ENCODE results near the gene BCL6B.
"Not testable (repeated sequence)": the region's sequence is repeated elsewhere in the genome, so short reads cannot be mapped to it uniquely, and the experiment has no call there.

BCL6B gene

DNA sequence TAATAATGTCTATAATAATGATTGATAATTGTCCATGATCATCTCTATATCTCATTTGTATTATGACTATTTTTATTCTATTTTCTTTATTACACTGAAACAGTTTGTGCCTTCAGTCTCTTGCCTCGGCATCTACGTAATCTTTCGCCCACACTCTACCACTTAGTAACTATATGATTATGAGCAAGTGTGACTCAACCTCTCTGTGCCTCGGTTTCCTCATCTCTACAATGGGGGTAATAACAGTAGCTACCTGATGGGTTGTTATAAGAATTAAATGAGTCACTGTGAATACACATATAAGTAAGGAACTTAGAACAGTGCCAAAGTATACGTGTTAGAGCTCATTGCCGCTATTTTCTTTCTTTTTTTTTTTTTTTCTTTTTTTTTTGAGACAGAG lies 24.7 kb downstream of the BCL6B start:
- TF ChIP-seq EZH2phosphoT487 (conservative IDR thresholded peaks at IDR 0.05; ENCODE audit: low read length): no peak
- TF ChIP-seq, protein P1, sequence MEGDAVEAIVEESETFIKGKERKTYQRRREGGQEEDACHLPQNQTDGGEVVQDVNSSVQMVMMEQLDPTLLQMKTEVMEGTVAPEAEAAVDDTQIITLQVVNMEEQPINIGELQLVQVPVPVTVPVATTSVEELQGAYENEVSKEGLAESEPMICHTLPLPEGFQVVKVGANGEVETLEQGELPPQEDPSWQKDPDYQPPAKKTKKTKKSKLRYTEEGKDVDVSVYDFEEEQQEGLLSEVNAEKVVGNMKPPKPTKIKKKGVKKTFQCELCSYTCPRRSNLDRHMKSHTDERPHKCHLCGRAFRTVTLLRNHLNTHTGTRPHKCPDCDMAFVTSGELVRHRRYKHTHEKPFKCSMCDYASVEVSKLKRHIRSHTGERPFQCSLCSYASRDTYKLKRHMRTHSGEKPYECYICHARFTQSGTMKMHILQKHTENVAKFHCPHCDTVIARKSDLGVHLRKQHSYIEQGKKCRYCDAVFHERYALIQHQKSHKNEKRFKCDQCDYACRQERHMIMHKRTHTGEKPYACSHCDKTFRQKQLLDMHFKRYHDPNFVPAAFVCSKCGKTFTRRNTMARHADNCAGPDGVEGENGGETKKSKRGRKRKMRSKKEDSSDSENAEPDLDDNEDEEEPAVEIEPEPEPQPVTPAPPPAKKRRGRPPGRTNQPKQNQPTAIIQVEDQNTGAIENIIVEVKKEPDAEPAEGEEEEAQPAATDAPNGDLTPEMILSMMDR (IDR thresholded peaks at IDR 0.05; ENCODE audit: insufficient read depth, low read length, poor library complexity, severe bottlenecking): no peak
- Histone ChIP-seq H3K27ac (ENCODE audit: low read depth, low read length) (no peak overlapping the region), H3K27me3 (ENCODE audit: low read length) (no peaks in the 10 kb centered on the region), H3K9me2 (replicated peaks; ENCODE audit: insufficient read depth, low read length) (no peaks in the 10 kb centered on the region), H3F3A (ENCODE audit: insufficient read depth) (no peaks in the 10 kb centered on the region), H3K4me2 (ENCODE audit: low read depth, low read length, poor library complexity, severe bottlenecking) (no peak overlapping the region), H2AFZ (ENCODE audit: low read depth, low read length, severe bottlenecking) (no peak overlapping the region), H3K9me3 (ENCODE audit: insufficient read depth, low read length) (no peaks in the 10 kb centered on the region), H3K79me2 (ENCODE audit: insufficient read depth, low read length) (no peaks in the 10 kb centered on the region), H3K4me3 (ENCODE audit: insufficient read depth, low read length, poor library complexity, severe bottlenecking) (no peak overlapping the region), H3K9ac (ENCODE audit: low read length) (no peak overlapping the region), H3K36me3 (ENCODE audit: low read length) (no peaks in the 10 kb centered on the region), H4K20me1 (ENCODE audit: low read depth, low read length) (no peaks in the 10 kb centered on the region)

DNA sequence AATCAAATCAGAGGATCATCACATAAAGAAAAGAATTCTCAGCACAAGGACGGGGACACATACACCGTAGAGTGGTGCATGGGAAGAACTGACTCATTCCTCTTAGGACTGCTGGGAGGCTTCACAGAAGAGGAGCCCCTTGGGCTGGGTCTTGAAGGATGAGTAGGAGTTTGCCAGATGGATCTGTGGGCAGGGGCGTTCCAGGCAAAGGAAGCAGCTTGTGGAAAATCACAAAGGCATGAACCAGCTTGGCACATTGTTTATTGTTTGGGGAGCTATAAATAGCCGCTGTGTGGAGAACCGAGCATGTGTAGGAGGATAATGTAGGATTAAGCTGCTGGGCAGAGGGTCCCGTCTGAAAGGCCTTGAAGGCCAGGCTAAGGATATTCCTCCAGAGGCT lies 26.1 kb downstream of the BCL6B start:
- Histone ChIP-seq H3K9me3 (ENCODE audit: insufficient read depth, low read length) (no peaks in the 10 kb centered on the region), H3K4me2 (ENCODE audit: low read depth, low read length, poor library complexity, severe bottlenecking) (no peak overlapping the region), H3K9me2 (replicated peaks; ENCODE audit: insufficient read depth, low read length) (no peaks in the 10 kb centered on the region), H3K4me3 (ENCODE audit: insufficient read depth, low read length, poor library complexity, severe bottlenecking) (no peak overlapping the region), H4K20me1 (ENCODE audit: low read depth, low read length) (no peaks in the 10 kb centered on the region), H3F3A (ENCODE audit: insufficient read depth) (no peaks in the 10 kb centered on the region), H3K36me3 (ENCODE audit: low read length) (no peaks in the 10 kb centered on the region), H3K27ac (ENCODE audit: low read depth, low read length) (no peak overlapping the region), H2AFZ (ENCODE audit: low read depth, low read length, severe bottlenecking) (no peak overlapping the region), H3K27me3 (ENCODE audit: low read length) (no peaks in the 10 kb centered on the region), H3K79me2 (ENCODE audit: insufficient read depth, low read length) (no peaks in the 10 kb centered on the region), H3K9ac (ENCODE audit: low read length) (no peak overlapping the region)
- TF ChIP-seq, protein P1 (IDR thresholded peaks at IDR 0.05; ENCODE audit: insufficient read depth, low read length, poor library complexity, severe bottlenecking): no peak
- no peak for TF ChIP-seq EZH2phosphoT487 (conservative IDR thresholded peaks at IDR 0.05; ENCODE audit: low read length)

DNA sequence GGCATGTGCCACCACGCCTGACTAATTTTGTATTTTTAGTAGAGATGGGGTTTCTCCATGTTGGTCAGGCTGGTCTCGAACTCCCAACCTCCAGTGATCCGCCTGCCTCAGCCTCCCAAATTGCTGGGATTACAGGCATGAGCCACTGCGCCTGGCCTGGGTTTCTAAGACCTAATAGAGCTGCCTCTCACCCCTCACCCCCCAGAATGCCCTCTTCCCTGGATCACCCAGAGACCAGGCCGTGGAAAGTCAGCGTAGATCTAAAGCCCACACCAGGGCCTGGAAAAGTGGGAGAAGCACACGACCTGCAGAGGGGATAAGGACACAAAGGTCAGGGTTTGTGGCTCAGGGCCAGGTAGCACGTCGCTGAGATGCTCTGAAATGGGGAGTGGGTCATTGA lies 27.7 kb downstream of the BCL6B start:
- not testable (repeated sequence) for H3K36me3 ChIP-seq (ENCODE audit: low read length); H3K9ac ChIP-seq (ENCODE audit: low read length); H3K4me2 ChIP-seq (ENCODE audit: low read depth, low read length, poor library complexity, severe bottlenecking); H3K9me2 ChIP-seq (replicated peaks; ENCODE audit: insufficient read depth, low read length); H3K9me3 ChIP-seq (ENCODE audit: insufficient read depth, low read length); H3F3A ChIP-seq (ENCODE audit: insufficient read depth); H3K27me3 ChIP-seq (ENCODE audit: low read length); H3K27ac ChIP-seq (ENCODE audit: low read depth, low read length); H4K20me1 ChIP-seq (ENCODE audit: low read depth, low read length); H2AFZ ChIP-seq (ENCODE audit: low read depth, low read length, severe bottlenecking); H3K79me2 ChIP-seq (ENCODE audit: insufficient read depth, low read length); H3K4me3 ChIP-seq (ENCODE audit: insufficient read depth, low read length, poor library complexity, severe bottlenecking)

DNA sequence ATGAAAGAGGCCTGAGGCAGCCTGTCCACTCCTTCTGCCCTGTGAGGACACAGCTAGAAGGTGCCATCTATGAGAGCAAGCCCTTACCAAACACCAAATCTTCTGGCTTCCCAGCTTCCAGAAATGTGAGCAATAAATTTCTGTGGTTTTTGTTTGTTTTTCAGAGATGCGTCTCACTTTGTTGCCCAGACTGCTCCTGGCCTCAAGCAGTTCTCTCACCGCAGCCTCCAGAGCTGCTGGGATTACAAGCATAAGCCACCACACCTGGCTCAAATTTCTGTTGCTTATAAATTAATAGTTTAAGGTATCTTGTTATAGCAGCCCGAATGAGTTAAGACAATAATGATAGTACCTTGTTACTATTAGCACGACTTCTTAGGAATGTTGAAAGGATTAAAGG lies 33.5 kb downstream of the BCL6B start:
- Histone ChIP-seq H3K4me2 (ENCODE audit: low read depth, low read length, poor library complexity, severe bottlenecking) (no peak overlapping the region), H3K4me3 (ENCODE audit: insufficient read depth, low read length, poor library complexity, severe bottlenecking) (no peak overlapping the region), H3K79me2 (ENCODE audit: insufficient read depth, low read length) (no peaks in the 10 kb centered on the region), H2AFZ (ENCODE audit: low read depth, low read length, severe bottlenecking) (no peak overlapping the region), H4K20me1 (ENCODE audit: low read depth, low read length) (no peaks in the 10 kb centered on the region), H3K27ac (ENCODE audit: low read depth, low read length) (no peak overlapping the region), H3K9ac (ENCODE audit: low read length) (no peak overlapping the region), H3K27me3 (ENCODE audit: low read length) (no peaks in the 10 kb centered on the region), H3K9me3 (ENCODE audit: insufficient read depth, low read length) (no peaks in the 10 kb centered on the region), H3K9me2 (replicated peaks; ENCODE audit: insufficient read depth, low read length) (no peaks in the 10 kb centered on the region), H3K36me3 (ENCODE audit: low read length) (no peaks in the 10 kb centered on the region), H3F3A (ENCODE audit: insufficient read depth) (no peaks in the 10 kb centered on the region)
- TF ChIP-seq, protein P1 (IDR thresholded peaks at IDR 0.05; ENCODE audit: insufficient read depth, low read length, poor library complexity, severe bottlenecking): no peak
- no peak for TF ChIP-seq EZH2phosphoT487 (conservative IDR thresholded peaks at IDR 0.05; ENCODE audit: low read length)
